COR-L47 (cell line): ENCODE results near the gene ZNF221.

Experiments
- DNase-seq: peaks from one replicate; lab custom pipeline; 2025; lab: John Stamatoyannopoulos, UW

Gene ZNF221

DNA sequence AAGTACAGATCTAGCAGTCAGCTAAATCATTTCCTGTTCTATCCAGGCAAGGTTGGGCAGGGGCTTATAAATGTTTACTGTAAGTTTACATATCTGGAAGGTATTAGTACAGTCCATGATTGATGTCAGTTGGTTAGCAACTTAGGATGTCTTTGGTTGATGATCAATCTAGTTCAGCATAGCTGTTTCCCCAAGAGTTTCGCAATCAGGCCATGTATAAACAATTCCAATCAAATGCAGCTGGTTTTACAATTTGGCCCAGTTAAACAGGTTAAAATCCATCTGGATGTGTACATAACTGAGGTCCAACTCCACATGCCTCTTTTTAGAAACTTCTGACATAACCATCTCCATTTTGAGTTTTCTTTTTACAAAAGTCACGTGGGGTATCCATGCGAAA, 6.9 kb downstream of the ZNF221 start:
- no peak for DNase-seq

DNA sequence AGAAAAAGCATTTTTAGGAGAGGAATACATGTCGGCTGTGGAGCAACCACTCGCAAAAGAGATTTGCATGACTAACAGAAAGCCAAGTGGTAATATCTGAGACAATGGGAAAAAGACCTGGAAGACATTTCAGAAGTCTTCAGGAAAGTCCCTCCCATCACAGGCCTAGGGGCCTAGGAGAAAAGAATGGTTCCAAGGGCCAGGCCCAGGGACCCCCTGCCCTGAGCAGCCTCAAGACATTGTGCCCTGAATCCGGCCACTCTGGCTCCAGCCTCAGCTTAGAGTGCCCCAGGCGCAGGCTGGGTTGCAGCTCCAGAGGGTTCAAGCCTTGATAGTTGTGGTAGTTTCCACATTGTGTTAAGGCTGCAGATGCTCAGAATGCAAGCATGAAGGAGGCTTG, 9.4 kb downstream of the ZNF221 start:
- no peak for DNase-seq

DNA sequence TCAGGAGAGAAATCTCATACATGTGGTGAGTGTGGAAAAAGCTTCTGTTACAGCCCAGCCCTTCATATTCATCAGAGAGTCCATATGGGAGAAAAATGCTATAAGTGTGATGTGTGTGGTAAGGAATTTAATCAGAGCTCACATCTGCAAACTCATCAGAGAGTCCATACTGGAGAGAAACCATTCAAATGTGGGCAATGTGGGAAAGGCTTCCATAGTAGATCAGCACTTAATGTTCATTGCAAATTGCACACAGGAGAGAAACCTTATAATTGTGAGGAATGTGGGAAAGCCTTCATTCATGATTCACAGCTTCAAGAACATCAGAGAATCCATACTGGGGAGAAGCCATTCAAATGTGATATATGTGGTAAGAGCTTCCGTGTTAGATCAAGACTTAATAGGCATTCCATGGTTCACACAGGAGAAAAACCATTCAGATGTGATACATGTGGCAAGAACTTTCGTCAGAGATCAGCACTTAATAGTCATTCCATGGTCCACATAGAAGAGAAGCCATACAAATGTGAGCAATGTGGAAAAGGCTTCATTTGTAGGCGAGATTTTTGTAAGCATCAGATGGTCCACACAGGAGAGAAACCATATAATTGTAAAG, 15.2 kb downstream of the ZNF221 start:
- DNase-seq: no peak

DNA sequence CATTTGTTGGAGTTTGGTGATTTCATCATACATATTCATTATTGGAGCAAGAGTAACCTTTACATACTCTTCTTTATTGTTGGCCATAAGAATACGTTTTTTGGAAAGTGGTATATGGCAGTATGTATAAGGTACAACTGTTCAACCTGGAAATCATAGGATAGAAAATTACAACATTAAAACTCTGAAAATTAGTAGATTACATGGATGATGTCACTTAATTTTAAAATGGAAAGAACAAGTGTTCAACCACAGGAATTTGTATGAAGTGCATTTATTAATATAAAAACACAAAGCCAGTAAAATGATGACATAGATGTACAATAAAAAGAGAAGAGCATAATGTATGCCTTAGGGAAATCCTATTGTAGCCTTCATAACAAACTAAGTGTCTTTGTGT, 25.7 kb downstream of the ZNF221 start:
- no peak for DNase-seq

DNA sequence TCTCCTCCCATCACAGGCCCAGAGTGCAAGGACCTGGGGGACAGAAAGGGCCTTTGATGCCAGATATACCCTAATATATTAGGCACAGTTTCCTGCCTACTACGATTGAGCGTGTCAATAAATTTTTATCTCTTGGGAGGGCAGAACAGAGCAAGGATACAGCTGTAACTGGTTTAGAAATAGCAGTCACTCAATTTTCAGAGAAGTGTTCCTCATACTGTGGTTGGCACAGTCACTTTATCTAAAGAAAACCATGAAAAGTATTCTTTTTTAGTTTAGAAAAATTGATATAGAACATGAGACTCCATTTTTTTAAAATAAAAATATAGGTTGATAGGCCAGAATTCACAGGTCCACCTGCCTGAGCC, 32.5 kb downstream of the ZNF221 start:
- no peak for DNase-seq

DNA sequence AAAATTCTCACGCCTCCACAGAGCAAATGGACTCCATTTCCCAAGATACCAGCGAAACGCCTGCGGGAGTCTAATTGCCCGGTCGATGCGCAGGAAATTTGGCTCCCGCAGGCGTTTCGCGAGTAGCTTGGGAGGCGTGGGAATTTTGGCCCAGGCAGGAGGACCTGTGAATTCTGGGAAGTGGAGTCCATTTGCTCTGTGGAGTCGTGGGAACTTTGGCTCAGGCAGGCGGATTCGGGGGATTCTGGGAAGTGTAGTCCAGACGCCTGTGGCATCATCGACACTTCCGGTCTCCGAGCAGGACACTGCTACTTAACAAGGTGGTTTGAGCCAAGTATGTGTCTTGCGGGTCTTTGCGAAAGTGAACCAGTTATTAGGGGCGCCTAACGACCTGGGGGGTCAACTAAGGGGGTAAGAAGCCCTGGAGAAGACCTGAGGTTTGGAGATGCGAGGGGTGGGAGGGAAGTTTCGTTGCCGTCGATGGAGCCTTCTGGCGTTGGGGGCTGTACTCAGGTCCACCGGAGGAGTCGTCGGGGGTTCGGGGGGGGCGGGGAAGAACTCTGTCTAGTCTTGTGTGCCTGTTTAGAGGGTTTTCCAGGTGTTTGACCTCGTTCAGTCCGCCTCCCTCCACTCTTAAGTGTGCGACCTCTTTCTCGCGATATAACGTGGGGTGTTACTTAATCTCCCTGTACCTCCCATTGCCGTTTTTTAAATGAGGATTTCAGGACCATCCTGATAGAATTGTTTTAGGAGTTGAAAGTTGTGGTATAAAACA, 33.1 kb downstream of the ZNF221 start, which contains the start of gene ZNF155:
Gene ZNF155 (plus strand): TSS at position 277 of the 775 bp plus-strand sequence. CDS start 4,356 bp downstream, outside the sequence.
- peak; percentile 98 for DNase-seq

DNA sequence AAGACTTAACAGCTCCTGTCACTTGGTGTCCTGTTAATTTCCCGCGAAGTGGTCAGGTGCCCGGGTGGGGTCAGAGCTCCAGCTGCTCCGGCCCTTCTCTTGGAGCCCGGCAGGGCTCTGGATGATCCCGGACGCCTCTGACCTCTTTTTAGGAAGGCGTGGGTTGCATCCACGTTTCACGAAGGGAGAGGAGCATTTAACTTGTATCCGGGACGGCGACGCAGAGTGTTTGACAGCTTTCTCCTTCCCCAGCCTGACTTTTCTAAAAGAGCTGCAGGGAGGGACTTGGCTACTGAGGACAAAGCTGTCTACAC, 33.6 kb downstream of the ZNF221 start:
- no peak for DNase-seq

DNA sequence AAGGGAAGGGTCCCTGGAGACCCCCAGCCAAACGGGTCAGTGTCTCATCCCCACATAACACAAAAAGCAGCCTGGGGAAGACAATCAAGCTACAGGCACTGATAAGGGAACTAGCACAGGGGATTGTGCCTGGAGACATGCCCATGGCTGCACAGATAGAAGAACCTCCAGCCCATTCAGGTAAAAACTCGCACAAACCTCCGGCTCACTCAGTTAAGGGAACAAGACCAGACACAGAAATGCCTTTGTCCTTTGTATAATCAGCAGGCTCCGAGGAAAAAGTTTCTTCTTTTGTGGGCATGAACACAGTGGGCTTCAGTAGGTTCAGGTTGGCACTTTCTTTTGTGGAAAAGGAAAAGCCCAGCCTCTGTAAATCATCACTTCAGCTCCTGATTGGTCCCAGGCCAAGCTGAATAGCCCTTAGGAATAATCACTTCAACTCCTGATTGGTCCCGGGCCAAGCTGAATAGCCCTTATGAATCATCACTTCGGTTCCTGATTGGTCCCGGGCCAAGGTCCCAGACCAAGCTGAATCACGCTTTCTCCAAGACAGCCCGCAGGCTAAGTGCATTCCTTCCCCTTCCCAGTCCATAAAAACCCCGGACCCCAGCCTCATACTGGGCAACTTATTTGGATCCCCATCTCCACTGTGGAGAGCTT, 46.7 kb downstream of the ZNF221 start:
- no peak for DNase-seq

DNA sequence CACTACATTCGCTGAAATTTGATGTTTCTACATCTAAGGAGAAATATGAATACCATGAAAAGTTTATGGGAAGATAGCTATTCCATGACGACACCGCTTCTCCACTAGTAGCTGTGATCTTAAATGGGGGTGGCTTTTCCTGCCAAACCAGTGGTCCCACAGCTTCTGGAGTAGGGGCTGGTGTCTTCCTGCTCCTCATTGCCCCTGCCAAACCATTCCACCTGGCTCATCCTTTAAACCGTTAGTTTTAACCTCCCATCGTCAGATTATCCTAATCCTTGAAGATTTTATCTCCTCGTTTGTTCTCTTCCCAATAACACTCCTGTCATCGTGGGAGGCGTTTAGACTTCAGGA, 51.2 kb downstream of the ZNF221 start:
- DNase-seq: no peak

DNA sequence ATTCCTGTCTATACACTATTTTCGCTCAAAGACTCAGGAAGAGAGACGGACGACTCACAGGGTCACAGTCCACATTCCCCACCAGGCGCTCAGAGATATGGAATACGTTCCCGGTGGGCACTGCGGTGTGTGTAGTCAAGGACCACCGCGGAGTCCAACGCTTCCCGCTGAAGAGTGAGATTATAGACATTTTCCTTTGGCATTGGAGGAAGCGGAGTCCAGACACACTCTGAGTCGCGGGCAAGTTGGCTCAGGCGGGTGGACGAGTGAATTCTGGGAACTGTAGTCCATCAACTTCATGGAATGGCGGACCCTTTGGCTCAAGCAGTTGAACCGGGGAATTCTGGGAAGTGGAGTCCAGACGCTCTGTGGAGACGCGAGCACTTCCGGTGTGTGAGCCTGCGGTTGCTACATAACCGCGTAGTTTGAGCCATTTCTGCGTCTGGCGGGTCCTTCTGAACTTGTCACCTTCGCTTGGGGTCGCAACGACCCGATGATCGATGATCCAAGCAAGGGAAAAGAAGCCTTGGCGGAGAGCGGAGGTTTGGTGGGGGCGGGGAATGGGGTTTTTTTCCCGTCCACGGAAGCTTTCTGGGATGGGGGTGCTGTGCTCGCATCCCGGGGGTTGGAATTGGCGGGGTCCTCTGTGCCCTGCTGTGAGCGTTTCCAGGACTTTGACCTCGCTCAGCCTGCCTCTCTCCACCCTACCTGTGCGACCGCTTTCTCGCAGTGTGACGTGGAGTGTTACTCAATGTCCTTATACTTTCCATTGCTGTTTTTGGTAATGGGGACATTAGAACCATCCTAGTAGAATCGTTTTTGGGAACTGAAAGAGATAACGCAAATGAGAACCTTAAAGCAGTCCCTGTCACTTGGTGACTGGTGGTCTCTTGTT, 51.8 kb downstream of the ZNF221 start, which contains the start of gene ZNF230:
Gene ZNF230 (plus strand): TSS at position 392 of the 895 bp plus-strand sequence. CDS start 4,122 bp downstream, outside the sequence.
- DNase-seq: peak; percentile 91

DNA sequence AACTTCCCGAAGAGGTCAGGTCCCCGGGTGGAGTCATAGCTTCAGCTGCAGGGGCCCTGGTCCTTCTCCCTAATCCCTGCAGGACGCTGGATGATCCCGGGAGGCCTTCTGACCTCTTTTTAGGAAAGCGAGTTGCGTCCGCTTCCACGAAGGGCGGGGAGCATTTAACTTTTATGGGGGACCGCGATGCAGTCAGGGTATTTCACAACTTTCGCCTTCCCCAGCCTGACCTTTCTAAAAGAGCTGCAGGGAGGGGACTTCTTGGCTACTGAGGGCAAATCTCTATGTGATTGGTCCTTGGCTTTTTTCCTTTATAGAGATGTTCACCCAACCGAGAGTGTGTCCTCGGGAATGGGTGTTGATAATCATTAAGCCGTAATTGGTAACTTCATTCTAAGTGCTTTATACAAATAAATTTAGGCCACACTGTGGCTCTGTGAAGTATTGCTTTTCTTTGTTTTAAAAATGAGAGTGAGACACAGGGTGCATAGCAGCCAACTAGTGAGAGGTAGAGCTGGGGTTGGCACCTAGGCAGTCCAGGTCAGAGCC, 52.5 kb downstream of the ZNF221 start:
- DNase-seq: peak; percentile 1

DNA sequence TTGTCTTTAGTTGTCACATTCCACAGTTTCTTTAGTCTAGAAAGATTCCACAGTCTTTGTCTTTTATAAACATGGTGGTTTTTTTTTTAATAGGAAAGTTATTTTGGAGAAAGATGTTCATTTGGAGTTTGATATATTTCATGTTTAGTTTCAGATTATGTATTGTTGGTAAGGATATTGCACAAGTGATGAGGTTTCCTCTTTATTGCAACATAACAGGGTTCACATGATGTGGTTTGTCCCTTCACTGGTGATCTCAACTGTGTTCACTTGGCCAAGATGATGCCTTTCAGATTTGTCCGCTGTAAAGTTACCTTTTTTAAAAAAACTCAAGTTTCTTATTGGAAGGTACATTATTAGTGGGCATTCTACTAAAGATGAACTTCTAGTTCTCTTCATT, 54.9 kb downstream of the ZNF221 start:
- no peak for DNase-seq

DNA sequence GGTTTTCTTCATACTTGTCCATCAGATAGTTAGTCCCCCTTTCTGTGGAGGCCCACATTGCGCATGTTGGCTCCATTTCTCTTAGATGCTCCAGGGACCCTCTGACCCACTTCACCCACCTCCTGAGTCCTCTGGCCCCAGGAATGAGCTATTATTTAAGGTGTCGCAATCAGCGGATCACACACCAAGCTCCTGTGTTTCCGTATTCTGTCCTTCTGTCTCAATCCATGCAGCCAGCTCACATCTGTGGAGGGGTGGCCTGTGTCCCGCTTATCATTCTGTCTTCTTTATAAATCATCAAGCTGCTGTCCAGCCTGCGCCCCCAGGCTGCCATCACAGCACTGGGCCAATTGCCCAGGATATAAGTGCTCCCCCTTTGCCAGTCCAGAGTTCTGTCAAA, 56.4 kb downstream of the ZNF221 start:
- DNase-seq: no peak

DNA sequence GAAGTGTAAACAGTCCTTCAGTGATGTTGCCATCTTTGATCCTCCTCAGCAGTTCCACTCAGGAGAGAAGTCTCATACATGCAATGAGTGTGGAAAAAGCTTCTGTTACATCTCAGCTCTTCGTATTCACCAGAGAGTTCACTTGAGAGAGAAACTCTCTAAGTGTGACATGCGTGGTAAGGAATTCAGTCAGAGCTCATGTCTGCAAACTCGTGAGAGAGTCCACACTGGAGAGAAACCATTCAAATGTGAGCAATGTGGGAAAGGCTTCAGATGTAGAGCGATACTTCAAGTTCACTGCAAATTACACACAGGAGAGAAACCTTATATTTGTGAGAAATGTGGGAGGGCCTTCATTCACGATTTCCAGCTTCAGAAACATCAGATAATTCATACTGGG, 59.4 kb downstream of the ZNF221 start:
- no peak for DNase-seq
